ENCODE measurements around the gene POGZ.

Gene POGZ

GRCh38 chr1:151492120-151492519 is 32.8 kb upstream of the POGZ start:
- TF ChIP-seq EZH2phosphoT487 (conservative IDR thresholded peaks at IDR 0.05; ENCODE audit: low read length) (no peak), CTCF (IDR thresholded peaks at IDR 0.05; ENCODE audit: insufficient read depth, low read length, poor library complexity, severe bottlenecking) (no peak)
- no peaks in the 10 kb centered on the region for H4K20me1 ChIP-seq (ENCODE audit: low read depth, low read length)
- H3K79me2 ChIP-seq (ENCODE audit: insufficient read depth, low read length) = no peaks in the 10 kb centered on the region
- H2AFZ ChIP-seq (ENCODE audit: low read depth, low read length, severe bottlenecking) = no peak overlapping the region
- no peak overlapping the region for H3K27ac ChIP-seq (ENCODE audit: low read depth, low read length)
- no peak overlapping the region for H3K4me2 ChIP-seq (ENCODE audit: low read depth, low read length, poor library complexity, severe bottlenecking)
- H3K9me3 ChIP-seq (ENCODE audit: insufficient read depth, low read length) = no peaks in the 10 kb centered on the region
- no peak overlapping the region for H3K9ac ChIP-seq (ENCODE audit: low read length)
- H3K4me3 ChIP-seq (ENCODE audit: insufficient read depth, low read length, poor library complexity, severe bottlenecking) = no peak overlapping the region
- no peaks in the 10 kb centered on the region for H3F3A ChIP-seq (ENCODE audit: insufficient read depth)
- H3K36me3 ChIP-seq (ENCODE audit: low read length) = no peaks in the 10 kb centered on the region
- H3K9me2 ChIP-seq (replicated peaks; ENCODE audit: insufficient read depth, low read length) = no peaks in the 10 kb centered on the region
- H3K27me3 ChIP-seq (ENCODE audit: low read length) = no peaks in the 10 kb centered on the region

GRCh38 chr1:151491641-151492040 is 32.3 kb upstream of the POGZ start:
- no peak for TF ChIP-seq EZH2phosphoT487 (conservative IDR thresholded peaks at IDR 0.05; ENCODE audit: low read length)
- no peak for TF ChIP-seq CTCF (IDR thresholded peaks at IDR 0.05; ENCODE audit: insufficient read depth, low read length, poor library complexity, severe bottlenecking)
- no peaks in the 10 kb centered on the region for H3K27me3 ChIP-seq (ENCODE audit: low read length)

GRCh38 chr1:151486557-151486956 is 27.3 kb upstream of the POGZ start:
- no peaks in the 10 kb centered on the region for H3K9me2 ChIP-seq (replicated peaks; ENCODE audit: insufficient read depth, low read length)
- H3K4me2 ChIP-seq (ENCODE audit: low read depth, low read length, poor library complexity, severe bottlenecking) = no peak overlapping the region

More at GRCh38 chr1:151491641-151492040, 32.3 kb upstream of the POGZ start:
- Histone ChIP-seq H3K27ac (ENCODE audit: low read depth, low read length) (no peak overlapping the region), H3K36me3 (ENCODE audit: low read length) (no peaks in the 10 kb centered on the region), H4K20me1 (ENCODE audit: low read depth, low read length) (no peaks in the 10 kb centered on the region), H3K4me2 (ENCODE audit: low read depth, low read length, poor library complexity, severe bottlenecking) (no peak overlapping the region), H3K9ac (ENCODE audit: low read length) (no peak overlapping the region), H3F3A (ENCODE audit: insufficient read depth) (no peaks in the 10 kb centered on the region), H3K9me2 (replicated peaks; ENCODE audit: insufficient read depth, low read length) (no peaks in the 10 kb centered on the region), H3K9me3 (ENCODE audit: insufficient read depth, low read length) (no peaks in the 10 kb centered on the region), H2AFZ (ENCODE audit: low read depth, low read length, severe bottlenecking) (no peak overlapping the region), H3K4me3 (ENCODE audit: insufficient read depth, low read length, poor library complexity, severe bottlenecking) (no peak overlapping the region), H3K79me2 (ENCODE audit: insufficient read depth, low read length) (no peaks in the 10 kb centered on the region)

More at GRCh38 chr1:151486557-151486956, 27.3 kb upstream of the POGZ start:
- H3K79me2 ChIP-seq (ENCODE audit: insufficient read depth, low read length) = no peaks in the 10 kb centered on the region
- H3K9me3 ChIP-seq (ENCODE audit: insufficient read depth, low read length) = 0 out of 2 replicates have a peak, but pooled peaks cover 6% of the 10 kb centered on the region
- no peaks in the 10 kb centered on the region for H3F3A ChIP-seq (ENCODE audit: insufficient read depth)
- TF ChIP-seq CTCF (IDR thresholded peaks at IDR 0.05; ENCODE audit: insufficient read depth, low read length, poor library complexity, severe bottlenecking) (no peak), EZH2phosphoT487 (conservative IDR thresholded peaks at IDR 0.05; ENCODE audit: low read length) (no peak)
- H3K9ac ChIP-seq (ENCODE audit: low read length) = no peak overlapping the region
- no peak overlapping the region for H3K4me3 ChIP-seq (ENCODE audit: insufficient read depth, low read length, poor library complexity, severe bottlenecking)
- no peaks in the 10 kb centered on the region for H3K36me3 ChIP-seq (ENCODE audit: low read length)
- no peak overlapping the region for H2AFZ ChIP-seq (ENCODE audit: low read depth, low read length, severe bottlenecking)
- H4K20me1 ChIP-seq (ENCODE audit: low read depth, low read length) = no peaks in the 10 kb centered on the region
- H3K27ac ChIP-seq (ENCODE audit: low read depth, low read length) = no peak overlapping the region
- H3K27me3 ChIP-seq (ENCODE audit: low read length) = no peaks in the 10 kb centered on the region
